HL-60 (cell line): Measurements from ENCODE around the gene GDF15.

ENCODE experiments used
- CTCF ChIP-seq: IDR thresholded peaks from one replicate; pipeline ENCODE4 v1.5.1; 2011; ENCODE audit warnings: low read length, control low read depth, inconsistent platforms; ENCODE audit not compliant: insufficient read depth
- POLR2AphosphoS5 ChIP-seq: IDR thresholded peaks from 2 replicates; pipeline ENCODE4 v1.6.1; 2012; ENCODE audit warnings: low read depth

GRCh38 chr19:18427743-18428113 lies 41.8 kb downstream of the GDF15 start:
- no peak for TF ChIP-seq POLR2AphosphoS5
- no peak for TF ChIP-seq CTCF
